ENCODE data around the gene CTR9. TPM values are rescaled to one million over a fixed set of nuclear protein-coding genes. Genes with fewer than 3 reads are reported as not detected.

CTR9 gene
- total RNA-seq, 3 donors from 2014 or later (not counting 1 experiment from before 2014, with no cell fraction given), result 30.6 to 47.3 (median 38.0) TPM

DNA sequence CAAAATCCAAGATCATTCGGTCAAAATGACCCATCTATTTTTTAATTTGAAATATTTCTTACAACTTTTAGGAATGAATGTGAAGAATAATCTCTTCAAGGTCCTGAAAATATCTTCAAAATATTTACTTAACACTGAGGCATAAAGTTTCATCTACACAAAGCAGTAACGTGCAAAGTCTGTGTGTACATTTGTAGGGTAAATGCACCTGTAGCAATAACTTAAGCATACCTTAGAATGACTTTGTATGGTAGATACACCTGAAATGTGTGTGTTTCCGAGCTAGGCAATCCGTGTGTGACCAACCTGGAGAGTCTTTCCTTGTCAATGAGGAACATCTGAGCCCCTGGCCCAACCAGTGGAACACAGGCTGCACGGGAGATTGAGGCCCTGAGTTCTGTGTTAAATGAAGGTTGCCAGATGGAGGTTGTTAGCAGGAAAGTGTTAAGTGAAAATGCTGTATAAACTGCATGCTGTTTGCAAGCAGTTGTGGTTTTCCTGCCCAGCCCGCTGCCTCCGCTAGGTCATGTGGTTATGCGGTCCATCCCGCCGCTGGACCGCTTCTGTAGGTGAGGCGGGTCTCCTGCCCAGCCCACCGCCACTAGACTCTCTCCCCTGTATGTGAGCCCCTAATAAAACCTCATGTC, 7.6 kb upstream of the CTR9 start:
- TF ChIP-seq, protein P1, sequence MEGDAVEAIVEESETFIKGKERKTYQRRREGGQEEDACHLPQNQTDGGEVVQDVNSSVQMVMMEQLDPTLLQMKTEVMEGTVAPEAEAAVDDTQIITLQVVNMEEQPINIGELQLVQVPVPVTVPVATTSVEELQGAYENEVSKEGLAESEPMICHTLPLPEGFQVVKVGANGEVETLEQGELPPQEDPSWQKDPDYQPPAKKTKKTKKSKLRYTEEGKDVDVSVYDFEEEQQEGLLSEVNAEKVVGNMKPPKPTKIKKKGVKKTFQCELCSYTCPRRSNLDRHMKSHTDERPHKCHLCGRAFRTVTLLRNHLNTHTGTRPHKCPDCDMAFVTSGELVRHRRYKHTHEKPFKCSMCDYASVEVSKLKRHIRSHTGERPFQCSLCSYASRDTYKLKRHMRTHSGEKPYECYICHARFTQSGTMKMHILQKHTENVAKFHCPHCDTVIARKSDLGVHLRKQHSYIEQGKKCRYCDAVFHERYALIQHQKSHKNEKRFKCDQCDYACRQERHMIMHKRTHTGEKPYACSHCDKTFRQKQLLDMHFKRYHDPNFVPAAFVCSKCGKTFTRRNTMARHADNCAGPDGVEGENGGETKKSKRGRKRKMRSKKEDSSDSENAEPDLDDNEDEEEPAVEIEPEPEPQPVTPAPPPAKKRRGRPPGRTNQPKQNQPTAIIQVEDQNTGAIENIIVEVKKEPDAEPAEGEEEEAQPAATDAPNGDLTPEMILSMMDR (IDR thresholded peaks at IDR 0.05), result no peak
- Histone ChIP-seq H3K36me3 (ENCODE audit: control insufficient read depth, insufficient read depth, low read length) (no peaks in the 10 kb centered on the region), H3K27me3 (ENCODE audit: control insufficient read depth, insufficient read depth, low read length) (no peaks in the 10 kb centered on the region), H3K9me3 (ENCODE audit: control insufficient read depth, insufficient read depth, low read length) (no peaks in the 10 kb centered on the region), H3K4me3 (ENCODE audit: low read length) (no peak overlapping the region), H3K4me1 (ENCODE audit: control insufficient read depth, insufficient read depth, low read length) (peaks cover 25% of the 10 kb centered on the region), H3K27ac (ENCODE audit: low read length) (peak overlapping the region; percentile 30)
- Mint-ChIP-seq H3K4me1 (peaks cover 29 to 33% of the 10 kb centered on the region in 2 donors), H3K27ac (peak overlapping the region; percentile 76 to 79), H3K27me3 (ENCODE audit: low read depth in 2 of 2) (no peaks in the 10 kb centered on the region), H3K36me3 (no peaks in the 10 kb centered on the region), H3K9me3 (no peaks in the 10 kb centered on the region), H3K4me3 (peak overlapping the region; percentile 75)
- peak; percentile 61 to 72 for DNase-seq
- intact Hi-C loops (cut with micrococcal nuclease), result loop anchor here (1.0 to 5.0 kb wide), 3 partner anchors 8 to 301 kb away; partner anchors contain the start of genes CTR9 and ZBED5
- 2% methylated on average over 12 of the region's 13 CpGs for WGBS (ENCODE audit: insufficient coverage)
- peak; percentile 48 to 63 (median 57) for ATAC-seq

DNA sequence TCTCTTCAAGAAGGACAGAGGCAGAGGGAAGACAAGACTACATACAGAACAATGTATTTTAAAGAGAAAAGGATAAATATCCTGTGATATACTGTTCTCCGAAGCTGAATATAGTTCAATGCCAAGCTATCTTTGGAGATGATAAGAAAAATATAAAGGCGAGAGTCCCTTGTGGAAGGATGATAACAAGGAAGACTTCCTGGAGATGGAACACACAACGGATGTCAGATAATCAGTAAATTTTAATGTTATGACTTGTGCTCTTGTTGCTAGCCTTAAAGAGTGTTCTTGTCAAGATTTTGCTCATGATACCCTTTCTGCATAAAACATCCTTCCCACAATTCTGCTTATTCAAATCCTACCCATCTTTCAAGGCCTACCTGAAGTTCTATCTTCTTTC, 6.8 kb upstream of the CTR9 start:
- no peak for ATAC-seq
- Histone ChIP-seq H3K4me1 (ENCODE audit: control insufficient read depth, insufficient read depth, low read length) (peaks cover 25% of the 10 kb centered on the region), H3K4me3 (ENCODE audit: low read length) (no peak overlapping the region), H3K27me3 (ENCODE audit: control insufficient read depth, insufficient read depth, low read length) (no peaks in the 10 kb centered on the region), H3K9me3 (ENCODE audit: control insufficient read depth, insufficient read depth, low read length) (no peaks in the 10 kb centered on the region), H3K36me3 (ENCODE audit: control insufficient read depth, insufficient read depth, low read length) (no peaks in the 10 kb centered on the region), H3K27ac (ENCODE audit: low read length) (peak overlapping the region; percentile 22)
- intact Hi-C loops (cut with micrococcal nuclease), result loop anchor here (5.0 kb wide), 1 partner anchor 302 kb away; no protein-coding TSS in a partner anchor
- peak overlapping the region; percentile 75 for H3K4me3 Mint-ChIP-seq
- 72% methylated on average over 3 of the region's 3 CpGs for WGBS (ENCODE audit: insufficient coverage)
- H3K27ac Mint-ChIP-seq, result peak overlapping the region; percentile 76 to 79
- H3K9me3 Mint-ChIP-seq, result no peaks in the 10 kb centered on the region
- no peaks in the 10 kb centered on the region for H3K27me3 Mint-ChIP-seq (ENCODE audit: low read depth in 2 of 2)
- peaks cover 29 to 36% of the 10 kb centered on the region in 2 donors for H3K4me1 Mint-ChIP-seq
- TF ChIP-seq, protein P1 (IDR thresholded peaks at IDR 0.05), result no peak
- H3K36me3 Mint-ChIP-seq, result no peaks in the 10 kb centered on the region
- DNase-seq, result no peak

DNA sequence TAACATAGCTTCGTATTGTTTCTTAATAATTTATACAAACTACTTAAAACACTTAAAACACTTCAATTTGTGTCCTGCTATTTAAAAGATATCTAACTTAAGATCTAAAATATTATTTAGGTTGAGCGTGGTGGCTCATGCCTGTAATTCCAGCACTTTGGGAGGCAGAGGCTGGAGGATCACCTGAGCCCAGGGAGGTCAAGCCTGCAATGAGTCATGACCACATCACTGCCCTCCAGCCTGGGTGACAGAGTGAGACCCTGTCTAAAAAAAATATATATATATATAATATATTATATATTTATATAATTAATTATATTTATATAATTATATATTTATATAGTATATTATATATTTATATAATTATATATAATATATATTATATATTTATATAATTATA, 4.2 kb upstream of the CTR9 start:
- no peak for ATAC-seq

More for the DNA sequence above, 4.2 kb upstream of the CTR9 start:
- H3K9me3 ChIP-seq (ENCODE audit: control insufficient read depth, insufficient read depth, low read length), result no peaks in the 10 kb centered on the region
- H3K27ac ChIP-seq (ENCODE audit: low read length), result no peak overlapping the region
- intact Hi-C loops (cut with micrococcal nuclease), result no loop called here
- no peaks in the 10 kb centered on the region for H3K27me3 ChIP-seq (ENCODE audit: control insufficient read depth, insufficient read depth, low read length)
- no peaks in the 10 kb centered on the region for H3K36me3 ChIP-seq (ENCODE audit: control insufficient read depth, insufficient read depth, low read length)
- Mint-ChIP-seq H3K36me3 (no peaks in the 10 kb centered on the region), H3K27me3 (ENCODE audit: low read depth in 2 of 2) (no peaks in the 10 kb centered on the region), H3K9me3 (no peaks in the 10 kb centered on the region), H3K27ac (no peak overlapping the region), H3K4me3 (no peak overlapping the region), H3K4me1 (peaks cover 35 to 44% of the 10 kb centered on the region in 2 donors)
- TF ChIP-seq, protein P1 (IDR thresholded peaks at IDR 0.05), result no peak
- H3K4me1 ChIP-seq (ENCODE audit: control insufficient read depth, insufficient read depth, low read length), result peaks cover 35% of the 10 kb centered on the region
- no peak for DNase-seq
- no peak overlapping the region for H3K4me3 ChIP-seq (ENCODE audit: low read length)
- WGBS (ENCODE audit: insufficient coverage), result 100% methylated on average over 1 of the region's 2 CpGs
